Measurements from ENCODE around the gene INPP4B. TPM values are rescaled to one million over a fixed set of nuclear protein-coding genes. Genes with fewer than 3 reads are reported as not detected.
"Not testable (repeated sequence)": the region's sequence is repeated elsewhere in the genome, so short reads cannot be mapped to it uniquely, and the experiment has no call there.

Gene INPP4B
- total RNA-seq, 1 donor from 2014 or later: 32.7 TPM

- H3K4me3 ChIP-seq: no peak overlapping the region
- TF ChIP-seq CTCF (IDR thresholded peaks at IDR 0.05): no peak
- DNase-seq (ENCODE audit: low spot score in 2 of 2): no peak
- H3K4me1 ChIP-seq: no peaks in the 10 kb centered on the region
- H3K9me3 ChIP-seq: no peaks in the 10 kb centered on the region
- H3K36me3 ChIP-seq: no peaks in the 10 kb centered on the region
- H3K27me3 ChIP-seq: no peaks in the 10 kb centered on the region
- intact Hi-C loops (cut with DNase I): no loop called here
- no peak overlapping the region for H3K27ac ChIP-seq
Observed at GRCh38 chr4:142077048-142077447, 769.1 kb downstream of the INPP4B start.

DNA sequence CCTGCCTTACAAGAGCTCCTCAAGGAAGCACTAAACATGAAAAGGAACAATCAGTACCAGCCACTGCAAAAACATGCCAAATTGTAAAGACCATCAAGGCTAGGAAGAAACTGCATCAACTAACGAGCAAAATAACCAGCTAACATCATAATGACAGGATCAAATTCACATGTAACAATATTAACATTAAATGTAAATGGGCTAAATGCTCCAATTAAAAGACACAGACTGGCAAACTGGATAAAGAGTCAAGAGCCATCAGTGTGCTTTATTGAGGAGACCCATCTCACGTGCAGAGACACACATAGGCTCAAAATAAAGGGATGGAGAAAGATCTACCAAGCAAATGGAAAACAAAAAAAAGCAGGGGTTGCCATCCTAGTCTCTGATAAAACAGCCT lies 777.8 kb downstream of the INPP4B start:
- H3K9me3 ChIP-seq: peaks cover 6 to 25% of the 10 kb centered on the region in 2 donors
- H3K4me3 ChIP-seq; H3K27me3 ChIP-seq; H3K4me1 ChIP-seq; H3K36me3 ChIP-seq; DNase-seq (ENCODE audit: low spot score in 2 of 2); intact Hi-C loops (cut with DNase I); H3K27ac ChIP-seq: not testable (repeated sequence)

DNA sequence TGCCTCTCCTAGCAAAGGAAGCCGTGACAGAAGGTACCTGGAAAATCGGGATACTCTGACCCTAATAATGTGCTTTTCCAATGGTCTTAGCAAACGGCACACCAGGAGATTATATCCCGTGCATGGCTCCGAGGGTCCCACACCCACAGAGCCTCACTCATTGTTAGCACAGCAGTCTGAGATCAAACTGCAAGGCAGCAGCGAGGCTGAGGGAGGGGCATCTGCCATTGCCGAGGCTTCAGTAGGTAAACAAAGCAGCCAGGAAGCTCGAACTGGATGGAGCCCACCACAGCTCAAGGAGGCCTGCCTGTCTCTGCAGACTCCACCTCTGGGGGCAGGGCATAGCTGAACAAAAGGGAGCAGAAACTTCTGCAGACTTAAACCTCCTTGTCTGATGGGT lies 779.5 kb downstream of the INPP4B start:
- H3K36me3 ChIP-seq; H3K27ac ChIP-seq; intact Hi-C loops (cut with DNase I); H3K27me3 ChIP-seq; H3K4me3 ChIP-seq; DNase-seq (ENCODE audit: low spot score in 2 of 2); H3K4me1 ChIP-seq: not testable (repeated sequence)
- H3K9me3 ChIP-seq: peaks cover 6 to 25% of the 10 kb centered on the region in 2 donors

GRCh38 chr4:142065086-142065647 lies 780.9 kb downstream of the INPP4B start:
- H3K27me3 ChIP-seq: no peaks in the 10 kb centered on the region
- intact Hi-C loops (cut with DNase I): no loop called here

DNA sequence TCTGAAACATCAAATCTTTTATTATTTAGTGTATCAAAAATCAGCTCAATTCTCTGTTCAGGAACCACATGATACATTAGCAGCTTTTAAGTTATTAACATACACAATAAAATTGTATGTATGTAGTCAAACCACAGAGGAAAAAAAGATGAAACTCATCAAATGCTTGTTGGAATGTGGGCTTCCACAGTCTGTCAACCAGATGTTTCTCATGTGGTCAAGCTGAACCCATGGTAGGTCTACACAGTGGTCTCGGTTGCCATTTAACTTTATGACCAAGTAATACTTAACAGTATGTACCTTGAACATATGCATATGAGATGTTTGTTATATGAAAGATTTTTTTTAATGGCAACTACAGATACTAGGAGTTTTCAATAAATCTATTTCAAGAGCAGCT lies 781.9 kb downstream of the INPP4B start:
- intact Hi-C loops (cut with DNase I): no loop called here

More at GRCh38 chr4:142065086-142065647, 780.9 kb downstream of the INPP4B start:
- TF ChIP-seq CTCF (IDR thresholded peaks at IDR 0.05): no peak
- Histone ChIP-seq H3K36me3 (no peaks in the 10 kb centered on the region), H3K27ac (no peak overlapping the region), H3K4me3 (no peak overlapping the region), H3K4me1 (no peaks in the 10 kb centered on the region), H3K9me3 (peaks cover 6 to 25% of the 10 kb centered on the region in 2 donors)
- DNase-seq (ENCODE audit: low spot score in 2 of 2): no peak

DNA sequence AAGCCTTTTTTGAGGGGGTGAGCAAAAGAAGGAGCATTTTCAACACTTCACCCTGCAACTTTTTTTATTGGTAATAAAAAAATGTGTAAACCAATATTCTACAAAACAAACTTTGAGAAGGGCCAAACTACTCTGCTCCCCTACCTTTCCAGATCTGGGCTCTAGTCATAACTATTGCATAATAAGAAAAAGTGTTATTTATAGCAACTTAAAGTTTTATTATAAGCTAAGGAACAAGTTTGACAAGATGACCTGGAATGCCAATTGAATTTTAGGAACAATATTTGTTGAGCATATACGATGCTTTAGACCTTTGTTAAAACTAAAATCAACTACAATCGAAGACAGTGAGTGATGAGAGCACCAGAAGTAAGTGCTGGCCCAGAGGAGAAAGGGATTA lies 800.1 kb downstream of the INPP4B start:
- Histone ChIP-seq H3K27me3 (no peaks in the 10 kb centered on the region), H3K4me3 (no peak overlapping the region), H3K36me3 (no peaks in the 10 kb centered on the region), H3K4me1 (no peaks in the 10 kb centered on the region), H3K9me3 (no peaks in the 10 kb centered on the region), H3K27ac (no peak overlapping the region)
- no peak for TF ChIP-seq CTCF (IDR thresholded peaks at IDR 0.05)
- no peak for DNase-seq (ENCODE audit: low spot score in 2 of 2)
- intact Hi-C loops (cut with DNase I): no loop called here

More for the DNA sequence above, 781.9 kb downstream of the INPP4B start:
- H3K27me3 ChIP-seq: no peaks in the 10 kb centered on the region
- no peak for TF ChIP-seq CTCF (IDR thresholded peaks at IDR 0.05)
- H3K9me3 ChIP-seq: peaks cover 6 to 17% of the 10 kb centered on the region in 2 donors
- no peaks in the 10 kb centered on the region for H3K36me3 ChIP-seq
- no peak overlapping the region for H3K4me3 ChIP-seq
- H3K4me1 ChIP-seq: no peaks in the 10 kb centered on the region
- DNase-seq (ENCODE audit: low spot score in 2 of 2): no peak
- H3K27ac ChIP-seq: no peak overlapping the region

- Histone ChIP-seq H3K27me3 (no peaks in the 10 kb centered on the region), H3K9me3 (no peaks in the 10 kb centered on the region), H3K27ac (no peak overlapping the region), H3K36me3 (no peaks in the 10 kb centered on the region), H3K4me1 (no peaks in the 10 kb centered on the region), H3K4me3 (no peak overlapping the region)
- intact Hi-C loops (cut with DNase I): no loop called here
- no peak for DNase-seq (ENCODE audit: low spot score in 2 of 2)
- no peak for TF ChIP-seq CTCF (IDR thresholded peaks at IDR 0.05)
Observed at GRCh38 chr4:142044271-142044670, 801.8 kb downstream of the INPP4B start.

Measured in ascending aorta (tissue), 2 donors.